SK-MEL-5 (cell line): ENCODE data around the gene ABCF1. TPM values are rescaled to one million over a fixed set of nuclear protein-coding genes. Genes with fewer than 3 reads are reported as not detected.

Experiments
- DNase-seq: peaks from one replicate; pipeline ENCODE4 v3.0.0-alpha.2; 2016; ENCODE audit warnings: low read depth, low spot score
- in situ Hi-C: cut with HindIII; loops from 2 replicates; pipeline ENCODE4 v1.10.0; 2016; ENCODE audit warnings: low sequenced_read_pairs, high pct_unique_total_duplicates, low pct_unique_long_range_greater_than_20kb
- total RNA-seq: library from RNA; depleted of rRNA; stranded (reverse); fragments of >200 nt; shearing (Covaris generic); gene quantifications from 2 replicates; pipeline ENCODE4 v1.2.3, GENCODE V29; 2014

ABCF1 gene
- total RNA-seq, 1 experiment from 2014 or later: 44.5 TPM

GRCh38 chr6:30556066-30556905 is 15.0 kb upstream of the ABCF1 start, which contains the start of gene GNL1:
TSS of gene GNL1 (minus strand) at chr6:30556489. CDS start at chr6:30556203, 286 bp downstream.
- DNase-seq: peak; percentile 87
- in situ Hi-C loops: no loop called here

- peak; percentile 92 for DNase-seq
- in situ Hi-C loops: no loop called here
Measured at GRCh38 chr6:30556906-30557682, 14.1 kb upstream of the ABCF1 start, which contains the start of gene PRR3. TSS of gene PRR3 (plus strand) at chr6:30557295. CDS start at chr6:30557345, 50 bp downstream.

GRCh38 chr6:30557683-30557981 is 13.6 kb upstream of the ABCF1 start:
- no peak for DNase-seq
- in situ Hi-C loops: no loop called here

GRCh38 chr6:30560930-30561329 is 10.3 kb upstream of the ABCF1 start:
- in situ Hi-C loops: no loop called here

GRCh38 chr6:30562470-30563425 is 8.5 kb upstream of the ABCF1 start:
- no peak for DNase-seq
- in situ Hi-C loops: no loop called here

More at GRCh38 chr6:30560930-30561329, 10.3 kb upstream of the ABCF1 start:
- no peak for DNase-seq

- no peak for DNase-seq
- in situ Hi-C loops: no loop called here
Measured at GRCh38 chr6:30564114-30564513, 7.1 kb upstream of the ABCF1 start.

GRCh38 chr6:30565772-30566171 is 5.5 kb upstream of the ABCF1 start:
- no peak for DNase-seq
- in situ Hi-C loops: no loop called here

- DNase-seq: no peak
- in situ Hi-C loops: no loop called here
Measured at GRCh38 chr6:30568245-30568644, 3.0 kb upstream of the ABCF1 start.

- DNase-seq: no peak
- in situ Hi-C loops: no loop called here
Measured at GRCh38 chr6:30570263-30570662, 979 bp upstream of the ABCF1 start.

- in situ Hi-C loops: no loop called here
- DNase-seq: no peak
Measured at GRCh38 chr6:30570740-30571074, 535 bp upstream of the ABCF1 start.

GRCh38 chr6:30571762-30572082 is 480 bp downstream of the ABCF1 start:
- no peak for DNase-seq
- in situ Hi-C loops: no loop called here

- no peak for DNase-seq
- in situ Hi-C loops: no loop called here
Measured at GRCh38 chr6:30572148-30572547, 906 bp downstream of the ABCF1 start.

GRCh38 chr6:30573113-30573512 is 1.9 kb downstream of the ABCF1 start:
- no peak for DNase-seq
- in situ Hi-C loops: no loop called here

GRCh38 chr6:30578051-30578450 is 6.8 kb downstream of the ABCF1 start:
- in situ Hi-C loops: no loop called here
- DNase-seq: no peak

- no peak for DNase-seq
- in situ Hi-C loops: no loop called here
Measured at GRCh38 chr6:30583921-30584320, 12.7 kb downstream of the ABCF1 start.

GRCh38 chr6:30589754-30590358 is 18.6 kb downstream of the ABCF1 start:
- no peak for DNase-seq
- in situ Hi-C loops: no loop called here

GRCh38 chr6:30590509-30590908 is 19.3 kb downstream of the ABCF1 start:
- DNase-seq: no peak
- in situ Hi-C loops: no loop called here

- in situ Hi-C loops: no loop called here
Measured at GRCh38 chr6:30591008-30591407, 19.8 kb downstream of the ABCF1 start.

More at GRCh38 chr6:30591008-30591407, 19.8 kb downstream of the ABCF1 start:
- no peak for DNase-seq
